ENCODE measurements around the gene INAFM2. TPM values are rescaled to one million over a fixed set of nuclear protein-coding genes. Genes with fewer than 3 reads are reported as not detected.

Gene INAFM2
- 10 to 100 TPM; 53.4 to 76.6 TPM for total RNA-seq
- long read RNA-seq, transcript INAFM2-202 (1 exons, 3,052 nt) = major isoform, 18 of 18 reads
- long read RNA-seq, partial matches to known transcripts = 0 of 18 reads
- long read RNA-seq, other reads (novel, unspliced or antisense) = 0 of 18 reads

DNA sequence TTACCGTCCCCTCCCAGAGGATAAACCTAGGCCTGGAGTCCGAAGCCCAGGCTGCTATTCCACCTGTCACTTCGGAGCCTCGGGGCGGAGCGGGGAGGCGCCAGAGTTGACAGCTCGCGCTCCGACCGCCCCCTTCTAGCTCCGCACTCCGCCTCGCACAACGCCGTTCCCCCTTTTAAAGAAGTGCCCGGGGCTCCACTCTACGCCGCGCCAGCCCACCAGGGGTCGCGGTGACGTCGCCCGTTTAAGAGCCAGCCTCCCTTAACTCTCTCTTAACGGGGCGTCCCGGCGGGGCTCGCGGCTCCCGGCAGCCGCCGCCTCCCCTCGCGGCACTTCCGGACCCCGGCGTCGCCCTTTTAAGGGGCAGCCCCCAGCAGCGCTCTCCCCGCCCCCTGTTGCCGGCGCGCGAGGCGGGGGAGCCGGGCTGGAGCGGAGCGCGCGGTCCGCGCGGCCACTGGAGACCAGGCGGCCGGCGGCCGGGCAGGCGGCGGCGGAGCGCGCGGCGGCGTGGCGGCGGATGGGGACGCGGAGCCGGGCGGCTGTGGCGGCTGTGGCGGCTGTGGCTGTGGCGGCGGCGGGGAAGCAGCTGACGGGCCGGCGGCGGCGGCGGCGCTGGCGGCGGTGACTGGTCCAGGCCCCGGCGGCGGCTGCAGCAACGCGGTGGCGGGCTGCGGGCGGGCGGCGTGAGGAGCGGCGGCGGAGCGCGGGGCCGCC, at the start of gene INAFM2:
TSS of gene INAFM2 (plus strand) at position 454 of the 714 bp plus-strand sequence. CDS start 364 bp downstream, outside the sequence.
- intact Hi-C loops (cut with DNase I) = loop anchor here in 1 of 2 donors (5.0 kb wide), 1 partner anchor 99 kb away; no protein-coding TSS in a partner anchor
- DNase-seq (peak; percentile 94), ATAC-seq (peak; percentile 89 to 90)

DNA sequence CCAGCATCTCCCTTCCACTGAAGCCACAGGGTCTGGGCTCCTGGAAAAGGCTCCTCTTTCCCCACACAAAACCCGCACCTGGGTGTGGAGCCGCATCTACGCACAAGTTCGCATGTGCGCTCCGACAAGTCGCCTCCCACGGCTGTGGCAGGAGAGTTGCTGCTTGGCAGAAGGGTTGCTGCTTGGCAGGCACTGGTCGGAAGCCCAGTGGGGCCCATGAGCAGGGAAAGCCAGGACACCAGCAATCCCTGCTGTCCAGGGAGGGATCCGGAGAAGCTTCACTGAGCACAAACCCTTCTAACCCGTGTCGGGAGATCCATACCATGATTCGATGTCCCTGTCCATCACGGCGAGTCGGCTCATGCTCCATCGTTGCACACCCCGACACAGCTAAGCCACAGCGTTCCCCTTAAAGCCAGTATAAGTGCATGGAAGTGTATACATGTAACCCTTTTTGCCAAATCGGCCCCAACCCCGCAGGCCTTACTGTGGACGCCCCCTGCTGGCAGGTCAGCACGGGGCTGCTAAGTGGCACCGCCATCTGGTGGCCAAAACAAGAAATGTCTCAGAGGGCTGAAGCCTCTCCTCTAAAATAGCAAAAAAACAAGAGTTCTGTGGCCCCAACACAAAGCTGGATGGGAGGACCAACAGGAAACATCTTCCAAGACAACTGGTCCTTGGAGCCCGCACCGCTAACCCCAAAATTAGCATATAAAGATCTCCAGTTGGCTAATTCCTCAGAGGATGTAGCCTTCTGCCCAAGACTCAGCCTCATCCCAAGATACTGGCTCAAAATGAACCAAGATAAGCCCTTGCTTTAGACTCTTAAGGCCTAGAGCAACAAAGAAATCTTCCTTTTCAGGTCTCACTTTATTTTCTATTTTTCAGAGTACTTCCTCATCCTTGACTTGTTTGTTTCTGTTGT, 48.9 kb upstream of the INAFM2 start:
- intact Hi-C loops (cut with DNase I) = loop anchor here (1.0 to 5.0 kb wide), 5 partner anchors 52 to 229 kb away; no protein-coding TSS in a partner anchor
- ATAC-seq = peak; percentile 36 to 46
- DNase-seq = peak; percentile 81

DNA sequence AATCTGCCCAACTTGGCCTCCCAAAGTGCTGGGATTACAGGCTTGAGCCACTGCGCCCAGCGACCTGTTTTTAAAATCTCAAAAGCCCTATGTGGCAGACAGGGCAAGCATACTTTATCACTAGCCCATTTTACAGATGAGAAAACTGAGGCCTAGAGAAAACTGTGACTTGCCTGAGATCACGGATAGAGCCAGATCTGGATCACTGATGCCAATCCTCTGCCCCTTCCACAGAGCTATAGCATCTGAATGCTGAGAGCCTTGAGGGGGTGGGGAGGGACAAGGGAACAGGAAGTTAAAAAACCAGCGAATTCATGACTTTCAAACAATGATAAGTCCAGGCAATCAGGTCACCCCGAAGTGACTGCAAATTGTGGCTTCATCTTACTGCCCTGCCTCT, 48.0 kb upstream of the INAFM2 start:
- no peak for ATAC-seq
- intact Hi-C loops (cut with DNase I) = loop anchor here in 1 of 2 donors (5.0 kb wide), 1 partner anchor 147 kb away; no protein-coding TSS in a partner anchor
- DNase-seq = no peak

DNA sequence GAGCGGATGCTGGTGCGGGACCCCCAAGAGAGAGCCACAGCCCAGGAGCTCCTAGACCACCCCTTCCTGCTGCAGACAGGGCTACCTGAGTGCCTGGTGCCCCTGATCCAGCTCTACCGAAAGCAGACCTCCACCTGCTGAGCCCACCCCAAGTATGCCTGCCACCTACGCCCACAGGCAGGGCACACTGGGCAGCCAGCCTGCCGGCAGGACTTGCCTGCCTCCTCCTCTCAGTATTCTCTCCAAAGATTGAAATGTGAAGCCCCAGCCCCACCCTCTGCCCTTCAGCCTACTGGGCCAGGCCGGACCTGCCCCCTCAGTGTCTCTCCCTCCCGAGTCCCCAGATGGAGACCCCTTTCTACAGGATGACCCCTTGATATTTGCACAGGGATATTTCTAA, 47.5 kb upstream of the INAFM2 start:
- DNase-seq = no peak
- no peak for ATAC-seq
- intact Hi-C loops (cut with DNase I) = loop anchor here in 1 of 2 donors (5.0 kb wide), 1 partner anchor 146 kb away; no protein-coding TSS in a partner anchor

DNA sequence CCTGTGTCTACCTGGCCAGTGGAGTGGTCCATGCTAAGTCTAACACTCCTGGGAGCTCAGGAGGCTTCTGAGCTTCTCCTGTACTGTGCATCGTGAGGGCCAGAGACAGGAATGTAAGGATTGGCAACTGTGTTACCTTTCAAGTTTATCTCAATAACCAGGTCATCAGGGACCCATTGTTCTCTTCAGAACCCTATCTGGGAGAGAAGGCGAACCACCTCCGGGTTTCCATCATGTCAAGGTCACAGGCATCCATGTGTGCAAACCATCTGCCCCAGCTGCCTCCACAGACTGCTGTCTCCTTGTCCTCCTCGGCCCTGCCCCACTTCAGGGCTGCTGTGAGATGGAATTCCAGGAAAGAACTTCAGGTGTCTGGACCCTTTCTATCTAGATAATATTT, 46.6 kb upstream of the INAFM2 start:
- intact Hi-C loops (cut with DNase I) = loop anchor here in 1 of 2 donors (5.0 kb wide), 1 partner anchor 145 kb away; no protein-coding TSS in a partner anchor
- ATAC-seq = no peak
- DNase-seq = no peak

DNA sequence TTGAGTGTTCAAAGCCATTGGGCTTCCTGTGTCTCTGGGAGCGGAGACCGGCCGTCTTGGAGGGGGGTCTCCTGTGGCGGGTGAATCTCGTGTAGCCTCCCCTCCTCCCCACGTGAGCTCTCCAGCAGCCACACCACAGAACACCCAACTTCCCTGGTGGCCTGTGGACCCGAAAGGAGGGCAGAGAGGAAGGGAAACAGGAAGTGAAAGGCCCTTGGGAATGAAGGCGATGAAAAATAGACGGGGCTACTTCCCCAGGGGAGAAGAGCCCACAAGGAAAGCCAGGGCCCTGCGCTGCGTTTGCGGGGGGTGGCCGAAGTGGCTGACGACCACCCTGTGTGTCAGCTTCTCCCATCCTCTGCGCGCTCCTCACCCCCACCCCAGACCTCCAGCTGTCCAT, 46.0 kb upstream of the INAFM2 start:
- ATAC-seq (no peak), DNase-seq (no peak)

DNA sequence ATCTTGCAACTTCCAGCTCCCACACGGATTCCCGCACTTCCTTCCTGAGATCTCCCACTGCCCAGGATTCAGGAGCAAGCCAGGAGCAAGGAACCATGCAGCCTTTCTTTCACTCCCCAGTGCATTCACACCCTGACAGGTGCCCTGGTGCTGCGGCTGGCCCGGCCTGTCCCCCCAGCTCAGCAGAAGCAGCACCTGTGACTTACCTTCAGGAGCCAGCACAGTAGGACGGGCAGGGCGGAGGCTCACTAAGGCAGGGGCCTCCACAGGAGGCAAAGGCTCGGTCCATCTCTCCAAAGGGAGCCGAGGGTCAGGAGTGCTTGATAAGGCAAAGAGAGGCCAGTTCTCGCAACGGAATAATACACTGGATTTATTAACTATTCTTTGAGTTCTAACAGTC, 45.5 kb upstream of the INAFM2 start:
- intact Hi-C loops (cut with DNase I) = loop anchor here in 1 of 2 donors (2.0 to 5.0 kb wide), 2 partner anchors 33 to 144 kb away; no protein-coding TSS in a partner anchor
- ATAC-seq = no peak
- DNase-seq = no peak

More for the DNA sequence above, 46.0 kb upstream of the INAFM2 start:
- intact Hi-C loops (cut with DNase I) = loop anchor here in 1 of 2 donors (5.0 kb wide), 1 partner anchor 145 kb away; no protein-coding TSS in a partner anchor

DNA sequence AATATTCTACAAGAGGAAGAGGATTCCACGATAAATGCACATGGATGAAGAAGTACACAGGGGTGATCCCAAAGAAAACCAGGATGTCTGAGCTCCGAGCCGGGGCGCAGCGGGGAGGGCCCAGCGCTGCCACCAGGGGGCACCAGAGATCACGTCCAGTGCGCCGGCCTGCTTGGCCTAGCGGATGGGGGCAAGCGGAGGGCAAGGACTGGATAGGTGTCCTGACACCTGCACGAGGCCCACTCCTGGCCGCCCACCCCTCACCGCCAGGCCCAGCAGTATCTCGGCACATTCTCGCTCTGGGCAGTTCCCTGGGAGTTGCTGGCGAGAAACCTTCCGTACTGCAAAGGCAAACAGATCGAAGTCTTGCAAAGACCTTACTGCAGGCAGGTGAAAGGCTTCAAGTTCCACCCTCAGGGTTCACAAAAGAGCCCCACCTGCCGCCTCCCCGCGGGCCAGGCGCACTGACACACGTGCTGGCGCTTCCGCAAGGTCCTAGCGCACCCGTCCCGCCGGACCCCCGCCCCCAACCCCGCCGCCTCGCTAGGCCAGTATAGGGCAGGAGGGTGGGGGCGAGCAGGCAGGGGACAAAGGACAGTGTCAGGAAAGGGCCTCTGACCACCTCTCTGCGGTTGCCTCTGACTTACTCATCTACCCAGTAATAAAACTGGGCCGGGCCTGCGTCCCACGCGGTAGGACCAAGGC, 43.9 kb upstream of the INAFM2 start:
- intact Hi-C loops (cut with DNase I) = loop anchor here (2.0 to 5.0 kb wide), 2 partner anchors 31 to 143 kb away; no protein-coding TSS in a partner anchor
- peak; percentile 60 to 62 for ATAC-seq
- peak; percentile 77 for DNase-seq

DNA sequence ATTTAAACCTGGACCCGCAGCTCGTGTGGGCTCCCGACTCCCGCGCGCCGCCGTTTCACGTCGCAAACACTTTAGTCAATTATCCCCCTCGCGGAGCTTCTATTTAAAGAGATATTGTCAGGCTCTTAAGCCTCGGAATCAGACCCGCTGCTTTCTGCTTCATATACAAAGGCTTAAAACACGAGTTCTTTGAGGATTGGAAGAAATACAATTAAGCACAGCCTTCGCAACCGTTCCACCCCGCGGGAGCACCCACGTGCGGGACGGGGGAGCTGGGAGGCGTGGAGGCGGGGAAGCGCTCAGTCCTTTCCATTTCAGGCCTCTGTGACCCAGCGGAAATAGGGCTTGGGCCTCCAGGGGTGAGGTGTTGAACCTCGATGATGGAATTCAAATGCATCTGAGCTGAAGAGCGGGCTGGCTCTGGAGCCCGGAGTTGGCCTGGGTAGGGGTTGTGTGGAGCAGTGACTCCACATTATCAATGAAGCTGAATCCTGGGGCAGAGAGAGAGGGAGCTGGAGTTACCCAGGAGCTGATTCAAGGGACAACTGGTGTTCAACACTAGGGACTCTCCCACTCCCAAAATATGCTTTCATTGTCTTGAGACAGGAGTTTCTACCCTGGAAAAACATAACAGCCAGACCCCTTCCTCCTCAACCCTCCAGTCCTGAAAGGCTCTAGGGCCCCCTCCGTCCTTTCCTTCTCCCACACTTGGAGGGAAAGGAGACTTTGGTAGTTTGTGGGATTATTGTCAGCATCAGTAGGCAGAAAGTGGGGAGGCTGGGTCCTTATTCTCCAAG, 43.0 kb upstream of the INAFM2 start:
- DNase-seq (no peak), ATAC-seq (no peak)
- intact Hi-C loops (cut with DNase I) = loop anchor here in 1 of 2 donors (5.0 kb wide), 1 partner anchor 142 kb away; no protein-coding TSS in a partner anchor

DNA sequence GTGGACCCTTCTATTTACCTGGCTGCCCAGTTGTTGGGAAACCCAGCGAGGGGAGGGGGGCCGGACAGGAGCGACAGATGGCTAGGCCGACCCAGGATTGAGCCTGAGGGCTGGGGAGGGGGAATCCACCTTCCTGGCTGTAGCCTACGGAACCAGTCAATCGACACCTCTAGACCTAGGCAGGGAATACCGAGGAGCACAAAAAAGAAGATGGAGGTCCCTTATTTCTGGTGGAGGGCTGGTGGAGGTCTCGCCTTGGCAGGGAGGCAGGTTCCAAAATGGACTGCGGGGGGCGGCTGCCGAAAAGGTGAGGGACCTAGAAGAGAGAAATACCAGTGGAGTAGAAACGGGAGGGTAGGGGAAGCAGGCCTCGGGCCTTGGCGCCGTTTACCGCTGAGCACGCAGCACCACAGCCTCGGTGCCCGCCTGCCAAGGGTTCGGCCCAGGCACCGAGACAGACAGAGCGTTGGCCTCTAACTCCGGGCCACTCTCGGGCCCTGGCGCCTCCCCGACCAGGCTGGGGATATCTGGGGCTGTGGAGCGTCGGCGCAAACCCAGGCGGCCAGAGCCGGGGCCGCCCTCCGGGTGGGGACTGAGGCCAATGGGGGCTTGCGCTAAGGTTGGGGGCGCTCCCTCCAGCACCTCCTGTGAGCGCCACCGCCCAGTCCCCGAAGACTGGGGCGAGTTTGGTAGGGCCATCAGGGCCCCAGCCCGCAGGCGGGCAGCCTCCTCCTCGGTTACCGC, 42.3 kb upstream of the INAFM2 start:
- intact Hi-C loops (cut with DNase I) = loop anchor here in 1 of 2 donors (5.0 kb wide), 1 partner anchor 141 kb away; no protein-coding TSS in a partner anchor
- DNase-seq = no peak
- ATAC-seq = no peak

DNA sequence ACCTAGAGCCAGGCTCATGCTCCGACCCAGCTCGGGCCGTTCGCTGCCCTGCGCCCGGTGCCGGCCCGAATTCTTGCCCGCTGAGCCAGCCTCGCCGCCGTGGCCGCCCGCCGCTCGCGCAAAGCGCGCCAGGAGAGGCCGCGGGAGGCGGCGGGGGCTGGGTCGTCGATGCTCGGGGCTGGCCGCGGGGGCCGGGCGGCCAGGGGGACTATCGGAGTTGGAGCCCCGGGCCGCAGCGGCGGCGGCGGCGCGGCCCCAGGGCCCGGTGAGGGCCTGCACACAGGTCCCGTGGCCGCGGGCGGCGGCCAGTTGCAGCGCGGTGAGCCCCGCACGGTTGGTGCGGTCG, 41.7 kb upstream of the INAFM2 start:
- DNase-seq (no peak), ATAC-seq (no peak)
- intact Hi-C loops (cut with DNase I) = loop anchor here in 1 of 2 donors (5.0 kb wide), 1 partner anchor 141 kb away; no protein-coding TSS in a partner anchor

DNA sequence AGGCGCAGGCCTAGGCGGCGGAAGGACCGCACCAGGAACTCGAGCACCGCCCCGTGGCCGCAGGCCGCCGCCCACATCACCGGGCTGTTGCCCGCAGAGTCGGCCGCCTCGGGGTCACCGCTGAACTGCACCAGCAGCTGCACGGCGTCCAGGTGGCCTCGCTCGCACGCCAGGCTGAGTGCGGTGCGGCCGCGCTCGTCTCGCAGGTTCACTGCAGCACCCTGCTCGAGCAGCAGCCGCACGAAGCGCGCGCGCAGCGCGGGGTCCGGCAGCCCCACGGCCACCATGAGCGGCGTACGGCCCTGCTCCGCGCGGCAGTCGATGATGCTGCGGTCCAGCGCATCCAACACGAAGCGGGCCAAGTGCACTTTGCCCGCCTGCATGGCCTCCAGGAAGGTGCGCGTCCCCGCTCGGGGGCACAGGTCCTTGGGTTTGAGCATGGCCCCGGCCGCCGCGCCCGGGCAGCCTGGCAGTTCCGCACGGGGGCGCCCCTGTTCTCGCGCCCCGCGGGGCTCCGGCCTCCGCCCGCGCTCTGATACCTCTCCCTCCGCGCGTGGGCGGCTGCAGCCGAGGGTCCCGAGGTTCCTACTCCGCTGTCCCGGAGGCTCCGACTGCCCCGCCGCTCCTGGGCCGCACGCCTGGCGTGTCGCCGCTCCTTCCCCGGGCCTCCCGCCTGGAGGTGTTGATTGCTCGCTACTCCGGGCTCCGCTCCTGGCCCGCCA, 41.2 kb upstream of the INAFM2 start:
- DNase-seq (no peak), ATAC-seq (peak; percentile 21 to 27)
- intact Hi-C loops (cut with DNase I) = loop anchor here in 1 of 2 donors (5.0 kb wide), 1 partner anchor 140 kb away; no protein-coding TSS in a partner anchor

DNA sequence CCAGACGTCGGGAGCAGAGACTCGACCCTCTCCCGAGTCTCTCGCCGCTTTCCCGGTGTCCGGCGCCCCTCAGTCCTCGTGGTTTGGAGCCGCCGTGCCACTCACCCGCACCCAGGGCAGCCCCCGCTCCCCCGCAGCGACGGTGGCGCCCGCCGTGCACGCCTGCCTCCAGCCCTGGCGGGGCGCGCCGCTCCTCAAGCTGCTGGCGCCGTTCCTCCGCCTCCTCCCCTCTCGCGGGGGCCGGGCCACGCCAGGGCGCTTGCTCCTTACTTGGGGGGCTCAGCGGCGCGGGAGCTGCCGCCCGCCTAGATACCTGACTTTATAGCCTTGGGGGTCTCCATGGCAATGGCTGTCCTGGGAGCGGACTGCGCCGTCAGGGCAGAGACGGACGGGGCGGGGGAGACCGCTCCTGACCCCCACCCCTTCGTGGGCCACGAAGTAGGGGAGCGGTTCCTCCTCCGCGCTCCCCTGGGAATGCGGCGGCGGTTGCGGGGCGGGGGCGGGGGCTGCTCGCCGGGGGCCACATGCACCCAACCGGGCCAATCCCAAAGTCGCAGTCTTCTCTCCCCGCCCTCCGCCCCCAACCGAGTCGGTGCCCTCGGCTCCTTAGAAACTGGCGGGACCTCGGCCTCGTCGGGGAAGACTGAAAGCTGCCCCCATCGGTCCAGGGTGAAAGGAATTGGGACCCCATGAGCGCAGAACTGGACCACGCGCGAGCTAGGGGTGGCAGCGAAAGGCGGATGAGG, 40.5 kb upstream of the INAFM2 start, which contains the start of gene ANKRD63:
TSS of gene ANKRD63 (minus strand) at position 196 of the 746 bp plus-strand sequence. CDS start 478 bp downstream, outside the sequence.
- intact Hi-C loops (cut with DNase I) = loop anchor here in 1 of 2 donors (5.0 kb wide), 1 partner anchor 139 kb away; no protein-coding TSS in a partner anchor
- DNase-seq (no peak), ATAC-seq (peak; percentile 25 to 31)

DNA sequence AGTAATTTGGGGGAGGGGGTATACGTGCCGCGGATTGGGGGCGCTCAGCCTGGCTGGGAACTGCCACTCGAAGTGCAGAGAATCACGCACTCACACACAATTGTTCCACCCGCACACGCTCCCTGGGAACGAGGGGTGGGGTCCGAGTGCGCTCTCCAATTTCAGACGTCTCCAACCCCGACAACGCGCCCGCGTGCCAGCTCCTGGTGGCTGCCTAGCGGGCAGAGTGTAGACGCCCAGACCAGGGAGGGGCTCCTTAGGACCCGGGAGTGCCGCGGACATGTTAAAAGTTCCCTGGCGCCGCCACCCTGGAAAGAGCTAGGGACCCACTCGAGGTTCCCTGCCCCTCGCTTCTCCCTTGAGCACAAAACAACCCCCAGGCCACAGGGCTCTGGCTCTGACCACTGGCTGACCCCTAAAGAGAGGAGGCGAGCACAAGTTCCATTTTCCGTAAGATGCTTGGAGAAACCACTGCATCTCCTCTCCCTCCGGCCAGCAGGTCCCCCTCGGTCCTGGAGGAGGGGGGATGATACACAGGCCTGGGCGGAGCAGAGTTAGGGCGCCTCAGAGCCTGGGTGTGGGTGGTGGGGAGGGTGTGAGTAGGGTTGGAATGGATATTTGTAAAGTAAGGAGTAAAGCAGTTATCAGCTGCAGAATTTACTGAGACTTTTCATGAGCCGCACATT, 39.7 kb upstream of the INAFM2 start:
- ATAC-seq (no peak), DNase-seq (no peak)

DNA sequence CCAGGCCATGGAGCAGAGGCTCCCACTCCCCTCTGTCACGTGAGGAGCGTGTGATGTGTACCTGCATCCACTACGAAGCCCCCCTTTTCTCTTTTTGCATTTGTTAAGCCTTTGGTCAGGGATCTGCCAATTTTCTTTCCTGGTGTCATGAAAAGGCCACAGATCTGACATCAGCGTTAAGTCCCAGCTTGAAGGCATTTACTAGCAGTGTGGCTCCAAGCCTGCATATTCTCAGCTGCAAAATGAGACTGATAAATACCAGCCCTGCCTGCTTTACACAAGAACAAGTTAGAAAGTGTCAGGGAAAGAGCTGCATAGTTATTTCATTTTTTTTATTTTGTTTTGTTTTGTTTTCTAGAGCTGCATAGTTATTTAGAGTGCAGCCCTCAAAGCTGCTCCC, 38.3 kb upstream of the INAFM2 start:
- DNase-seq (no peak), ATAC-seq (no peak)
- intact Hi-C loops (cut with DNase I) = no loop called here

More for the DNA sequence above, 39.7 kb upstream of the INAFM2 start:
- intact Hi-C loops (cut with DNase I) = loop anchor here in 1 of 2 donors (5.0 kb wide), 1 partner anchor 139 kb away; no protein-coding TSS in a partner anchor

Measured in left cardiac atrium (tissue), 4 donors.